Tibial artery (tissue), 4 donors: ENCODE measurements around the gene MTMR3.
"Not testable (repeated sequence)": the region's sequence is repeated elsewhere in the genome, so short reads cannot be mapped to it uniquely, and the experiment has no call there.

ENCODE experiments used
- DNase-seq, 2 donors: peaks; one replicate each; pipeline ENCODE4 v3.0.0-alpha.2; 2019
- H3K27ac ChIP-seq, 2 donors: fragments of 200-600 bp; sonication (generic) in 1 of 2; 1 replicate in 1 of 2; 2 replicates in 1 of 2; pipeline ENCODE4 v1.5.1; 2018 to 2019; ENCODE audit warnings: mild to moderate bottlenecking in 1 of 2
- H3K27me3 ChIP-seq, 2 donors: fragments of 200-600 bp; sonication (generic) in 1 of 2; one replicate each; pipeline versions ENCODE4 v1.5.1 to v1.6.0; 2016 to 2019
- H3K36me3 ChIP-seq, 3 donors: fragments of 200-600 bp; sonication (generic) in 2 of 3; one replicate each; pipeline ENCODE4 v1.5.1; 2016 to 2019; ENCODE audit warnings: mild to moderate bottlenecking in 2 of 3
- H3K4me1 ChIP-seq, 4 donors: fragments of 200-600 bp; sonication (generic) in 2 of 4; 1 replicate in 3 of 4; 2 replicates in 1 of 4; pipeline ENCODE4 v1.5.1; 2016 to 2019
- H3K4me3 ChIP-seq, 2 donors: fragments of 200-600 bp; sonication (generic) in 1 of 2; 1 replicate in 1 of 2; 2 replicates in 1 of 2; pipeline ENCODE4 v1.5.1; 2018 to 2019; ENCODE audit warnings: mild to moderate bottlenecking in 2 of 2
- H3K9me3 ChIP-seq, 3 donors: fragments of 200-600 bp; sonication (generic) in 1 of 3; one replicate each; pipeline ENCODE4 v1.5.1; 2016 to 2019
- CTCF ChIP-seq, 2 experiments: fragments of 200-600 bp in 1 of 2; fragments of 450-650 bp in 1 of 2; IDR thresholded peaks; one replicate each; pipeline ENCODE4 v1.5.1; 2017 to 2019; ENCODE audit warnings: antibody characterized with exemption in 2 of 2, mild to moderate bottlenecking in 1 of 2, moderate library complexity in 1 of 2
- intact Hi-C: fragments of 100-400 bp; cut with DNase I; formaldehyde crosslinking; loops from one replicate; pipeline ENCODE4 v1.15.0; 2023; ENCODE audit warnings: low total_unique reads

The MTMR3 gene

DNA sequence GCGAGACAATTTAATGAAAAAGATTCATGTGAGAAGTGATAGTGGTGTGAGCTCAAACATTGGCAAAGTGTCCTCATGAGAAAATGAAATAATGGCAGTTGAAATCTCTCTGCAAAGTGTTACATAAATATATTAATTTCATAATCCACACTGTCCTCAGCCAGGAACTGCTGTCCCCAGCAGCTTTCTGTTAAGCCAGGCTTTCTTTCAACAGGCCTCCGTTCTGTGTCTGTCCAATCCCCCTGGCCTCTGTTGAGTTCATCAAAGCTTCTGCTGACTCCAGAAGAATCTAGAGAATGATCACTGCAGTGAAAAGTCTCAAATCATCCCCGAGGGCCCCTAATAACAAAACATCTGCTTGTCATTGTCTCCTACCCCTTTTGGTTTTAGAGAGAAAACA, 34.9 kb upstream of the MTMR3 start:
- H3K36me3 ChIP-seq = no peaks in the 10 kb centered on the region
- H3K27ac ChIP-seq = no peak overlapping the region
- no peaks in the 10 kb centered on the region for H3K27me3 ChIP-seq
- H3K4me1 ChIP-seq = no peaks in the 10 kb centered on the region
- intact Hi-C loops = no loop called here
- no peaks in the 10 kb centered on the region for H3K9me3 ChIP-seq
- no peak overlapping the region for H3K4me3 ChIP-seq
- TF ChIP-seq CTCF (IDR thresholded peaks at IDR 0.05) = no peak
- peak in 1 of 2 donors; percentile 39 for DNase-seq

DNA sequence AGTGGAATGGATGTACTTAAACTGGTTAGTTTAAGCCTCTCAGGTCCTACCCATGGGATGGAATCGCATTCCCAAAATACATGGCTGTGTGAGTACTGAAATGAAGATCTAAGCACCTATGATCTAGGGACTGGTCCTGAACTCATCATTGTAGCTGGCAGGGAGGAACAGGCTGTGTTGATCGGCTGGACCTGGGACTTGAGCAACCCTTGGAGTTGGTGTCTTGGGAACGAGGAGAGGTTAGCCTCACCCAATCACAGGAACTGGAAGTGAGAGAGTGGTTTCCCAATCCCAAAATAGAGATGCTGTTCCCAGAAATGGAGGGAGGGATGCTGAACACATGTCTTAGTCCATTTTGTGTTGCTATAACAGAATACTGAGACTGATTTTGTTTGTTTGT, 28.5 kb upstream of the MTMR3 start:
- no peaks in the 10 kb centered on the region for H3K9me3 ChIP-seq
- H3K4me3 ChIP-seq = no peak overlapping the region
- H3K27me3 ChIP-seq = peaks cover 0 to 6% of the 10 kb centered on the region in 2 donors
- TF ChIP-seq CTCF (IDR thresholded peaks at IDR 0.05) = no peak
- no peaks in the 10 kb centered on the region for H3K4me1 ChIP-seq
- intact Hi-C loops = no loop called here
- DNase-seq = peak; percentile 35 to 45
- H3K27ac ChIP-seq = no peak overlapping the region
- H3K36me3 ChIP-seq = no peaks in the 10 kb centered on the region

- no peak overlapping the region for H3K4me3 ChIP-seq
- no peaks in the 10 kb centered on the region for H3K9me3 ChIP-seq
- DNase-seq = peak in 1 of 2 donors; percentile 38
- intact Hi-C loops = no loop called here
- H3K27ac ChIP-seq = no peak overlapping the region
- no peak for TF ChIP-seq CTCF (IDR thresholded peaks at IDR 0.05)
- peaks cover 0 to 6% of the 10 kb centered on the region in 2 donors for H3K27me3 ChIP-seq
- no peaks in the 10 kb centered on the region for H3K4me1 ChIP-seq
- no peaks in the 10 kb centered on the region for H3K36me3 ChIP-seq
Measured at GRCh38 chr22:29855611-29856181, 27.3 kb upstream of the MTMR3 start.

DNA sequence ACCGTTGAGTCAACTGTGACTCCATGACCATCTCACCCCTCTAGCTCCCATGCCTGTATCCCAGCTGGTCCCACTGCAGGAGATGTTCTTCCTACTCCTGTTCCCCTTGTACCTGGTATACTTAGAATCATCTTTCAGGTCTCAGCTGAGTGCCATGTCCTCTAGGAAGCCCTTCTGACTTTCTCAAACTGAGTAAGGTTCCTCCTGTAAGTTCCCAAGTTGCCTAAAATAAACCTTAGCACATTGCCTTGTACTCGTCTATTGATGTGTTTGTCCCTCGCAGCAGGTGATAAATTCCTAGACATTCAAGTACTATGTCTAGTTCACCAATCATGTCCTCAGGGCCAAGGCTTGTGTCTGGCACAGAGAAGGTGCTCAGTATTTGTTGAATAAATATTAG, 26.5 kb upstream of the MTMR3 start:
- Histone ChIP-seq H3K4me3 (no peak overlapping the region), H3K27me3 (peaks cover 0 to 6% of the 10 kb centered on the region in 2 donors), H3K27ac (no peak overlapping the region), H3K36me3 (no peaks in the 10 kb centered on the region), H3K4me1 (no peaks in the 10 kb centered on the region), H3K9me3 (no peaks in the 10 kb centered on the region)
- intact Hi-C loops = no loop called here
- peak in 1 of 2 donors; percentile 3 for DNase-seq
- no peak for TF ChIP-seq CTCF (IDR thresholded peaks at IDR 0.05)

GRCh38 chr22:29859030-29859429, 23.9 kb upstream of the MTMR3 start:
- DNase-seq = peak in 1 of 2 donors; percentile 32
- H3K4me3 ChIP-seq, H3K4me1 ChIP-seq, H3K36me3 ChIP-seq, H3K27ac ChIP-seq, H3K27me3 ChIP-seq, intact Hi-C loops, H3K9me3 ChIP-seq: not testable (repeated sequence)

GRCh38 chr22:29860006-29860766, 22.8 kb upstream of the MTMR3 start:
- H3K4me3 ChIP-seq = no peak overlapping the region
- no peak for TF ChIP-seq CTCF (IDR thresholded peaks at IDR 0.05)
- DNase-seq = no peak
- no peak overlapping the region for H3K27ac ChIP-seq
- peaks cover 0 to 6% of the 10 kb centered on the region in 2 donors for H3K27me3 ChIP-seq
- H3K9me3 ChIP-seq = no peaks in the 10 kb centered on the region
- intact Hi-C loops = no loop called here
- no peaks in the 10 kb centered on the region for H3K36me3 ChIP-seq
- H3K4me1 ChIP-seq = no peaks in the 10 kb centered on the region
